ENCODE data around the gene MRPL55.

Gene MRPL55

GRCh38 chr1:228150120-228150460, 41.0 kb upstream of the MRPL55 start:
- peak overlapping the region; percentile 33 for H3K4me3 ChIP-seq (ENCODE audit: low read depth, low read length)
- TF ChIP-seq, protein P1, sequence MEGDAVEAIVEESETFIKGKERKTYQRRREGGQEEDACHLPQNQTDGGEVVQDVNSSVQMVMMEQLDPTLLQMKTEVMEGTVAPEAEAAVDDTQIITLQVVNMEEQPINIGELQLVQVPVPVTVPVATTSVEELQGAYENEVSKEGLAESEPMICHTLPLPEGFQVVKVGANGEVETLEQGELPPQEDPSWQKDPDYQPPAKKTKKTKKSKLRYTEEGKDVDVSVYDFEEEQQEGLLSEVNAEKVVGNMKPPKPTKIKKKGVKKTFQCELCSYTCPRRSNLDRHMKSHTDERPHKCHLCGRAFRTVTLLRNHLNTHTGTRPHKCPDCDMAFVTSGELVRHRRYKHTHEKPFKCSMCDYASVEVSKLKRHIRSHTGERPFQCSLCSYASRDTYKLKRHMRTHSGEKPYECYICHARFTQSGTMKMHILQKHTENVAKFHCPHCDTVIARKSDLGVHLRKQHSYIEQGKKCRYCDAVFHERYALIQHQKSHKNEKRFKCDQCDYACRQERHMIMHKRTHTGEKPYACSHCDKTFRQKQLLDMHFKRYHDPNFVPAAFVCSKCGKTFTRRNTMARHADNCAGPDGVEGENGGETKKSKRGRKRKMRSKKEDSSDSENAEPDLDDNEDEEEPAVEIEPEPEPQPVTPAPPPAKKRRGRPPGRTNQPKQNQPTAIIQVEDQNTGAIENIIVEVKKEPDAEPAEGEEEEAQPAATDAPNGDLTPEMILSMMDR (IDR thresholded peaks at IDR 0.05; ENCODE audit: low read depth, low read length), result no peak

DNA sequence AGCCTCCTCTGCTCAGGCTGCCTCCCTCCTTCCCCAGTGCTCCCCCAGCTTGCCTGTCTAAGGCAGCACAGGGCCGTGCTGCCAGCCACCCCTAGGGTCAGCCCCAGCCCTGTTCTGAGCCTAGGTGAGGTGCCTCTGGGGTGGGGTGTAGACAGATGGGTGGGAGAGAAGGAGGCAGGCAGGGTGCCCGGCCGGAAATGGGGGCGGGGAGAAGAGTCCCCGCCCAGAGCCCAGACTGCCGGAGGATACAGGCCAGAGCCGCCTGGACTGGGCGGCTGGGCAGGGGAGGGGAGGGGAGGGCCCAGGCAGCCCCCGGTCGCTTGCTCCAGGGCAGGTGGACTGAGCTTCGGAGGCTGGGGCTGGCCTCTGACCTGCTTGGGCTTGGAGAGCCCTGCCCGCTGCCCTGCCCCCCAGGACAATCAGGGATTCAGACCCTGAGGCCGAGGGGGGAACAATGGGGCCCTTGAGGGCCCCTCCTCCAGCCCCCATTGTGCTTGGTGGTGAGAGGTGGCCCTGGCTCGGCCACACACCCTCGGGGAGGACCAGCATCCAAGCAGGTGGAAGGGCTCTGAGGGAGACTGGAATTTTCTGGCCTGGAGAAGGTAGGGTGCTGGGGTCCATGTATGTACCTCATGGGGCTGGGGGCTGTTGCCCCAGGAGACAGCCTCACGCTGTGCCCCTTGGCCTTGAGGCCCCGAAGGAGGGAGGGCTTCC, 40.5 kb upstream of the MRPL55 start, which contains the start of gene GJC2:
TSS of gene GJC2 (plus strand) at position 525 of the 714 bp plus-strand sequence. CDS start 7,829 bp downstream, outside the sequence.
- H3K4me3 ChIP-seq (ENCODE audit: low read depth, low read length), result peak within 1 kb of the TSS; percentile 33
- TF ChIP-seq, protein P1 (IDR thresholded peaks at IDR 0.05; ENCODE audit: low read depth, low read length), result no peak

DNA sequence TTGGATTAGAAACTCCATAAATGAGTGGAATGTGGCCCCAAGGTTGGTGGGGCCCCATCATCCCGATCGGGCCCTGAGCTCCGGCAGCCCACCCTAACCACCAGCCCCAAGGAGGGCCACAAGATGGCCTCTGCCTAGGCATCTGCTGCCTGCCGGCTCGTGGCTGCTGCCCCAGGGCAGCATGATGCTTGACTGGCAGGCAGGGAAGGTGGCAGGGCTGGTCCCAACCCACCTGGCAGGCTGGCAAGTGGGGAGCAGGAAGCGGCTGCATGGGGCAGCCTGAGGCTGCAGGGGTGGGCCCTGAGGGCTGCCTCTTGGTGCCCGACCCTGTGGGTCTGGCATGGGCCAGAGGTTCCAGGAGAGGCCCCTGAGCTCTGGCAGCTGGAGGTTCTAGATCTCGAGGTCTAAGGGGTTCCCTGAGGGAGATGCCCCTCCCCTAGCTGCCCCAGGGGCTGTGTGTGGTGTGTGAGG, 39.9 kb upstream of the MRPL55 start:
- TF ChIP-seq, protein P1 (IDR thresholded peaks at IDR 0.05; ENCODE audit: low read depth, low read length), result no peak
- no peak overlapping the region for H3K4me3 ChIP-seq (ENCODE audit: low read depth, low read length)

- TF ChIP-seq, protein P1 (IDR thresholded peaks at IDR 0.05; ENCODE audit: low read depth, low read length), result no peak
- no peak overlapping the region for H3K4me3 ChIP-seq (ENCODE audit: low read depth, low read length)
Observed at GRCh38 chr1:228148196-228148861, 39.2 kb upstream of the MRPL55 start.

- H3K4me3 ChIP-seq (ENCODE audit: low read depth, low read length), result no peak overlapping the region
- TF ChIP-seq, protein P1 (IDR thresholded peaks at IDR 0.05; ENCODE audit: low read depth, low read length), result no peak
Observed at GRCh38 chr1:228147768-228148167, 38.7 kb upstream of the MRPL55 start.

DNA sequence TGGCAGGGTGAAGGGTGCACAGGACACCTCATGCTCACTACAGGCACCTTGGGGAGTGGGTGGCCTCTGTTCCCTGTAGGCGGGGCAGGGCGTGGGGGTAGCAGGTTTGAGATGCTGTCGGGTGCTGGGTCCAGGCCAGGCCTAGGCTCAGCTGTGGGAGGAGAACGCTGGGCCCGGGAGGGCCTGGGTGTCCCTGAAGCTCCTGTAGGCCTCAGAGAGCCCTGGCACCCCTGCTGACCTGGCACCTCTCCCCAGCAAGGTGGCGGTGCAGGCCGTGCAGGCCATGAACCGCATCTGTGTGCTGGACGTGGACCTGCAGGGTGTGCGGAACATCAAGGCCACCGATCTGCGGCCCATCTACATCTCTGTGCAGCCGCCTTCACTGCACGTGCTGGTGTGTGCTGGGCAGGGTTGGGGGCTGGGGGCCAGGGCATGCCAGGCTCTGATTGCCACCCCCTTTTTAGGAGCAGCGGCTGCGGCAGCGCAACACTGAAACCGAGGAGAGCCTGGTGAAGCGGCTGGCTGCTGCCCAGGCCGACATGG, 38.1 kb upstream of the MRPL55 start:
- H3K4me3 ChIP-seq (ENCODE audit: low read depth, low read length), result no peak overlapping the region
- TF ChIP-seq, protein P1 (IDR thresholded peaks at IDR 0.05; ENCODE audit: low read depth, low read length), result no peak
